ENCODE results near the gene TBXAS1. TPM values are rescaled to one million over a fixed set of nuclear protein-coding genes. Genes with fewer than 3 reads are reported as not detected.

TBXAS1 gene
- total and polyA plus RNA-seq, 2 donors (not counting 3 experiments of a cell fraction or from before 2014, with no cell fraction given): 2.1 to 4.3 TPM

DNA sequence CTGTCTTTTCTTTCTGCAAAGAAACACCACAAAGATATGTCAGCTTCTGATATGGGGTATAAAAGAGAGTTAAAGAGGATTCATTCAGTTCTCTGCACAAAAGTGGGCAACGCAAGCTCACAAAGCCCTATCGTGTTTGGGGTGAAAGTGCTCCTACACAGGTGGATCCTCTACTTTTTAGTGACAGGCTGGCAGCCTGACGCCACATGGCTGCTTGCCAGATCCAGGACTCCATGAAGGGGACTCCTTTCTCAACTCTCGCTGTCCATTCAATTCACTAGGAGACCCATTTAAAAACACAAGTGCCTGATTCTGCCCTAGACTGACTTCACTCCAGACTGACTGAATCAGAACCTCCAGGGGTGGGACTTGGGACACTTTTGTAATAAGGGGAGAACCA lies 225.7 kb downstream of the TBXAS1 start:
- Histone ChIP-seq H2AFZ (ENCODE audit: low read depth, low read length) (no peak overlapping the region), H3K9me1 (replicated peaks; ENCODE audit: control insufficient read depth, extremely low read depth, insufficient read depth, low read length) (no peaks in the 10 kb centered on the region), H3K27me3 (ENCODE audit: control insufficient read depth in 2 of 2, insufficient read depth in 2 of 2, low read length in 2 of 2) (no peaks in the 10 kb centered on the region), H3K9ac (replicated peaks; ENCODE audit: extremely low read depth, insufficient read depth, low read length) (no peak overlapping the region), H3K4me1 (ENCODE audit: control insufficient read depth, extremely low read depth, insufficient read depth, low read length) (peaks cover 24% of the 10 kb centered on the region), H3K4me3 (replicated peaks in 1 of 3; ENCODE audit: insufficient read depth in 1 of 3, low read depth in 1 of 3, low read length in 3 of 3) (no peak overlapping the region), H3K27ac (ENCODE audit: insufficient read depth, low read depth, low read length) (no peak overlapping the region), H3K4me2 (ENCODE audit: insufficient read depth, low read length) (no peak overlapping the region), H3K36me3 (ENCODE audit: control insufficient read depth in 2 of 2, extremely low read depth in 1 of 2, insufficient read depth in 2 of 2, low read length in 2 of 2) (peaks cover 10 to 13% of the 10 kb centered on the region in 2 experiments), H3K79me2 (ENCODE audit: control insufficient read depth, insufficient read depth, low read length) (peaks cover 20% of the 10 kb centered on the region), H3K9me3 (replicated peaks; ENCODE audit: control insufficient read depth, insufficient read depth, low read length) (no peaks in the 10 kb centered on the region), H4K20me1 (replicated peaks; ENCODE audit: control insufficient read depth, extremely low read depth, insufficient read depth, low read length) (no peaks in the 10 kb centered on the region)
- TF ChIP-seq MAX (IDR thresholded peaks at IDR 0.05; ENCODE audit: insufficient read depth, insufficient read length) (no peak), EZH2 (IDR thresholded peaks at IDR 0.05; ENCODE audit: borderline replicate concordance, low read depth, low read length, severe bottlenecking) (no peak), CTCF (IDR thresholded peaks at IDR 0.05; ENCODE audit: extremely low read depth in 1 of 2, insufficient read depth in 1 of 2, low read depth in 1 of 2, low read length in 2 of 2) (no peak), GATA2 (IDR thresholded peaks at IDR 0.05; ENCODE audit: insufficient read depth, insufficient read length, low read depth, low read length) (no peak), FOS (IDR thresholded peaks at IDR 0.05; ENCODE audit: borderline replicate concordance, insufficient read depth, low read length) (no peak), POLR2A (IDR thresholded peaks at IDR 0.05; ENCODE audit: low read depth, low read length) (no peak), POLR2AphosphoS5 (IDR thresholded peaks at IDR 0.05; ENCODE audit: insufficient read depth, low read depth, low read length) (no peak), MYC (IDR thresholded peaks at IDR 0.05; ENCODE audit: low read depth, low read length) (no peak), JUN (IDR thresholded peaks at IDR 0.05; ENCODE audit: borderline replicate concordance, insufficient read depth, insufficient read length, low read depth) (no peak)
- intact Hi-C loops (cut with micrococcal nuclease): no loop called here
- no TSS peak for BruUV-seq (replicated peaks)
- FAIRE-seq (no peak), DNase-seq (ENCODE audit: low read depth, low spot score) (no peak)
- ChIA-PET CTCF (interaction anchor here (10.0 kb wide), 1 partner anchor 14 kb away, joined by 66 read pairs; no protein-coding TSS in a partner anchor), POLR2A (no interaction called here)
- dilution Hi-C loops (cut with MboI; ENCODE audit: extremely low pct_ligation_motif_present, low sequenced_read_pairs): no loop called here
